ENCODE measurements around the gene CTAG2. TPM values are rescaled to one million over a fixed set of nuclear protein-coding genes. Genes with fewer than 3 reads are reported as not detected.

The CTAG2 gene
- total and polyA plus RNA-seq, 2 donors (not counting 3 experiments of a cell fraction or from before 2014, with no cell fraction given) = not detected

- intact Hi-C loops (cut with micrococcal nuclease) = no loop called here
- Histone ChIP-seq H2AFZ (ENCODE audit: low read depth, low read length) (no peak overlapping the region), H3K4me2 (ENCODE audit: insufficient read depth, low read length) (no peak overlapping the region), H3K9me3 (replicated peaks; ENCODE audit: control insufficient read depth, insufficient read depth, low read length) (no peaks in the 10 kb centered on the region), H3K9ac (replicated peaks; ENCODE audit: extremely low read depth, insufficient read depth, low read length) (no peak overlapping the region), H3K27ac (ENCODE audit: insufficient read depth, low read depth, low read length) (no peak overlapping the region), H3K79me2 (ENCODE audit: control insufficient read depth, insufficient read depth, low read length) (no peaks in the 10 kb centered on the region), H3K9me1 (replicated peaks; ENCODE audit: control insufficient read depth, extremely low read depth, insufficient read depth, low read length) (no peaks in the 10 kb centered on the region), H3K27me3 (ENCODE audit: control insufficient read depth in 2 of 2, insufficient read depth in 2 of 2, low read length in 2 of 2) (no peaks in the 10 kb centered on the region), H4K20me1 (replicated peaks; ENCODE audit: control insufficient read depth, extremely low read depth, insufficient read depth, low read length) (no peaks in the 10 kb centered on the region), H3K4me1 (ENCODE audit: control insufficient read depth, extremely low read depth, insufficient read depth, low read length) (no peaks in the 10 kb centered on the region), H3K36me3 (ENCODE audit: control insufficient read depth in 2 of 2, extremely low read depth in 1 of 2, insufficient read depth in 2 of 2, low read length in 2 of 2) (no peaks in the 10 kb centered on the region), H3K4me3 (replicated peaks in 1 of 3; ENCODE audit: insufficient read depth in 1 of 3, low read depth in 1 of 3, low read length in 3 of 3) (no peak overlapping the region)
- ChIA-PET CTCF (no interaction called here), POLR2A (no interaction called here)
- dilution Hi-C loops (cut with MboI; ENCODE audit: extremely low pct_ligation_motif_present, low sequenced_read_pairs) = no loop called here
- no TSS peak for BruUV-seq (replicated peaks)
- FAIRE-seq (no peak), DNase-seq (ENCODE audit: low read depth, low spot score) (no peak)
- TF ChIP-seq GATA2 (IDR thresholded peaks at IDR 0.05; ENCODE audit: insufficient read depth, insufficient read length, low read depth, low read length) (no peak), FOS (IDR thresholded peaks at IDR 0.05; ENCODE audit: borderline replicate concordance, insufficient read depth, low read length) (no peak), JUN (IDR thresholded peaks at IDR 0.05; ENCODE audit: borderline replicate concordance, insufficient read depth, insufficient read length, low read depth) (no peak), POLR2A (IDR thresholded peaks at IDR 0.05; ENCODE audit: low read depth, low read length) (no peak), CTCF (IDR thresholded peaks at IDR 0.05; ENCODE audit: extremely low read depth in 1 of 2, insufficient read depth in 1 of 2, low read depth in 1 of 2, low read length in 2 of 2) (no peak), EZH2 (IDR thresholded peaks at IDR 0.05; ENCODE audit: borderline replicate concordance, low read depth, low read length, severe bottlenecking) (no peak), MAX (IDR thresholded peaks at IDR 0.05; ENCODE audit: insufficient read depth, insufficient read length) (no peak), POLR2AphosphoS5 (IDR thresholded peaks at IDR 0.05; ENCODE audit: insufficient read depth, low read depth, low read length) (no peak), MYC (IDR thresholded peaks at IDR 0.05; ENCODE audit: low read depth, low read length) (no peak)
Observed at GRCh38 chrX:154657226-154657805, 3.9 kb upstream of the CTAG2 start.
